Right lobe of liver (tissue), 6 donors: ENCODE results near the gene GSDME. TPM values are rescaled to one million over a fixed set of nuclear protein-coding genes. Genes with fewer than 3 reads are reported as not detected.

ENCODE experiments used
- ATAC-seq, 4 donors: fragments of 200-7000 bp; cut with Tn5 transposase; one replicate each; pipeline ENCODE4 v1.9.1; 2020; ENCODE audit warnings: mild to moderate bottlenecking in 4 of 4, moderate library complexity in 4 of 4
- DNase-seq, 3 donors: peaks; one replicate each; pipeline ENCODE4 v3.0.0-alpha.2; 2020
- H3K27ac ChIP-seq, 3 donors: fragments of 200-600 bp; one replicate each; pipeline ENCODE4 v1.8.0; 2022
- H3K27me3 ChIP-seq, 2 donors: fragments of 200-600 bp; one replicate each; pipeline ENCODE4 v1.8.0; 2022
- H3K36me3 ChIP-seq, 4 donors: fragments of 200-600 bp; sonication (generic) in 1 of 4; one replicate each; pipeline versions ENCODE4 v1.5.1 to v1.8.0; 2017 to 2022; ENCODE audit warnings: control low read depth in 1 of 4
- H3K4me1 ChIP-seq, 4 donors: fragments of 200-600 bp; sonication (generic) in 1 of 4; one replicate each; pipeline versions ENCODE4 v1.5.1 to v1.8.0; 2017 to 2022; ENCODE audit warnings: control low read depth in 1 of 4
- H3K4me3 ChIP-seq, 3 donors: fragments of 200-600 bp; one replicate each; pipeline ENCODE4 v1.8.0; 2022
- H3K9me3 ChIP-seq, 4 donors: fragments of 200-600 bp; sonication (generic) in 1 of 4; one replicate each; pipeline versions ENCODE4 v1.5.1 to v1.8.0; 2017 to 2022; ENCODE audit warnings: control low read depth in 1 of 4
- CTCF ChIP-seq, 4 donors: fragments of 200-600 bp in 3 of 4; fragments of 450-650 bp in 1 of 4; IDR thresholded peaks; one replicate each; pipeline versions ENCODE4 v1.5.1 to v1.8.0; 2016 to 2022; ENCODE audit warnings: antibody characterized with exemption in 4 of 4, mild to moderate bottlenecking in 2 of 4
- POLR2A ChIP-seq: fragments of 450-650 bp; IDR thresholded peaks from one replicate; pipeline ENCODE4 v1.6.1; 2017; ENCODE audit warnings: antibody characterized with exemption, mild to moderate bottlenecking
- WGBS: methylation state at CpG from one replicate; pipeline ENCODE4 v1.1.6; 2018; ENCODE audit warnings: low coverage, low lambda C conversion rate; ENCODE audit not compliant: insufficient coverage; ENCODE audit errors: missing lambda C conversion rate; 5-methylcytosine and 5-hydroxymethylcytosine counted together
- intact Hi-C, 2 donors: fragments of 100-400 bp; cut with DNase I; formaldehyde crosslinking; loops; one replicate each; pipeline versions ENCODE4 v1.11.2 to v1.14.1; 2022
- total RNA-seq, 6 experiments: library from RNA; depleted of rRNA in 2 of 6; stranded (reverse); fragments of >200 nt in 2 of 6; fragmentation: NEBNext Ultra II Directional in 3 of 6; extraction: Animal tissue kit (Norgen Biotek cat#: 25700) in 3 of 6; gene quantifications; one replicate each; pipeline versions ENCODE4 v1.1.0 to v1.2.4, GENCODE V29; 2016 to 2023
- donor health status: DM: no; HTN: yes; CAD: no.
- donor health status: DM: no; HTN: no; CAD: no.
- donor health status: DM: no; HTN: no; CAD: no.
- donor health status: DM: no; HTN: yes; CAD: no.
- donor health status: DM: no; HTN: yes; CAD: no.

GSDME gene
- total RNA-seq, 6 experiments from 2014 or later, result 3.1 to 10.2 (median 5.8) TPM

- Histone ChIP-seq H3K9me3 (no peaks in the 10 kb centered on the region), H3K4me3 (no peak overlapping the region), H3K36me3 (no peaks in the 10 kb centered on the region), H3K27ac (no peak overlapping the region), H3K27me3 (no peaks in the 10 kb centered on the region), H3K4me1 (no peaks in the 10 kb centered on the region)
- ATAC-seq (no peak), DNase-seq (no peak)
- TF ChIP-seq POLR2A (no peak), CTCF (IDR thresholded peaks at IDR 0.05) (no peak)
- WGBS, result 93% methylated on average over 6 of the region's 9 CpGs
- intact Hi-C loops, result no loop called here
Observed at GRCh38 chr7:24716480-24717246, 40.6 kb downstream of the GSDME start.

GRCh38 chr7:24715661-24716479, 41.4 kb downstream of the GSDME start:
- DNase-seq (no peak), ATAC-seq (peak; percentile 36 to 51 (median 48))
- Histone ChIP-seq H3K9me3 (no peaks in the 10 kb centered on the region), H3K27me3 (no peaks in the 10 kb centered on the region), H3K36me3 (no peaks in the 10 kb centered on the region), H3K27ac (no peak overlapping the region), H3K4me3 (no peak overlapping the region), H3K4me1 (no peaks in the 10 kb centered on the region)
- intact Hi-C loops, result no loop called here
- TF ChIP-seq CTCF (IDR thresholded peaks at IDR 0.05) (peak in 2 of 4 donors; percentile 15 to 28), POLR2A (no peak)
- WGBS, result 50% methylated on average over 12 of the region's 16 CpGs

GRCh38 chr7:24715171-24715570, 42.1 kb downstream of the GSDME start:
- WGBS, result 100% methylated on average over 2 of the region's 2 CpGs
- H3K9me3 ChIP-seq, result no peaks in the 10 kb centered on the region
- intact Hi-C loops, result no loop called here
- H3K4me3 ChIP-seq, result no peak overlapping the region
- no peaks in the 10 kb centered on the region for H3K27me3 ChIP-seq
- ATAC-seq (no peak), DNase-seq (no peak)
- no peaks in the 10 kb centered on the region for H3K36me3 ChIP-seq
- no peaks in the 10 kb centered on the region for H3K4me1 ChIP-seq
- TF ChIP-seq CTCF (IDR thresholded peaks at IDR 0.05) (no peak), POLR2A (no peak)
- no peak overlapping the region for H3K27ac ChIP-seq

GRCh38 chr7:24714676-24715010, 42.6 kb downstream of the GSDME start:
- H3K36me3 ChIP-seq, result no peaks in the 10 kb centered on the region
- no peaks in the 10 kb centered on the region for H3K9me3 ChIP-seq
- DNase-seq (no peak), ATAC-seq (no peak)
- H3K27ac ChIP-seq, result no peak overlapping the region
- H3K4me3 ChIP-seq, result no peak overlapping the region
- TF ChIP-seq CTCF (IDR thresholded peaks at IDR 0.05) (no peak), POLR2A (no peak)
- H3K4me1 ChIP-seq, result no peaks in the 10 kb centered on the region
- H3K27me3 ChIP-seq, result no peaks in the 10 kb centered on the region
- WGBS, result 88% methylated on average over 4 of the region's 8 CpGs
- intact Hi-C loops, result no loop called here
